Mesenchymal stem cell (in vitro differentiated cells and primary cell): ENCODE measurements around the gene SELENBP1.

Experiments used
- DNase-seq: peaks from one replicate; pipeline ENCODE4 v3.0.0-alpha.2; 2013
- H2AFZ ChIP-seq: one replicate; pipeline ENCODE4 v1.6.1; 2013; ENCODE audit warnings: low read depth, mild to moderate bottlenecking, control low read depth, inconsistent platforms, low read length, moderate library complexity
- H2AK5ac ChIP-seq: 2 replicates; pipeline ENCODE4 v1.6.1; 2013; ENCODE audit warnings: low read length, moderate library complexity, mild to moderate bottlenecking, inconsistent platforms; ENCODE audit not compliant: severe bottlenecking
- H2BK120ac ChIP-seq: one replicate; pipeline ENCODE4 v1.6.1; 2013; ENCODE audit warnings: low read depth, mild to moderate bottlenecking, inconsistent platforms, low read length, moderate library complexity
- H2BK12ac ChIP-seq, 2 experiments: one replicate each; pipeline ENCODE4 v1.6.1; 2013; ENCODE audit warnings: inconsistent platforms in 2 of 2, low read length in 2 of 2, mild to moderate bottlenecking in 2 of 2, moderate library complexity in 2 of 2, control low read depth in 1 of 2
- H2BK15ac ChIP-seq: one replicate; pipeline ENCODE4 v1.6.1; 2013; ENCODE audit warnings: mild to moderate bottlenecking, low read depth, inconsistent platforms; ENCODE audit not compliant: poor library complexity, severe bottlenecking
- H2BK5ac ChIP-seq: 2 replicates; pipeline ENCODE4 v1.6.1; 2013; ENCODE audit warnings: low read depth, mild to moderate bottlenecking, low read length, control low read depth, inconsistent platforms; ENCODE audit not compliant: poor library complexity, severe bottlenecking
- H3K14ac ChIP-seq, 2 experiments: one replicate each; pipeline ENCODE4 v1.6.1; 2013; ENCODE audit warnings: inconsistent platforms in 2 of 2, low read length in 2 of 2, control low read depth in 1 of 2, mild to moderate bottlenecking in 1 of 2, moderate library complexity in 1 of 2
- H3K18ac ChIP-seq, 2 experiments: one replicate each; pipeline ENCODE4 v1.6.1; 2013; ENCODE audit warnings: inconsistent platforms in 2 of 2, low read length in 2 of 2, control low read depth in 1 of 2, low read depth in 1 of 2, mild to moderate bottlenecking in 1 of 2
- H3K23ac ChIP-seq, 2 experiments: one replicate each; pipeline ENCODE4 v1.6.1; 2013; ENCODE audit warnings: inconsistent platforms in 2 of 2, low read length in 2 of 2, mild to moderate bottlenecking in 2 of 2, moderate library complexity in 2 of 2, control low read depth in 1 of 2
- H3K27ac ChIP-seq: 2 replicates; pipeline ENCODE4 v1.5.1; 2013; ENCODE audit warnings: mild to moderate bottlenecking, moderate library complexity, low read length, control low read depth, inconsistent platforms; ENCODE audit not compliant: poor library complexity, severe bottlenecking
- H3K27me3 ChIP-seq, 2 experiments: 2 replicates each; pipeline versions ENCODE4 v1.6.1 to v1.7.0; 2013; ENCODE audit warnings: low read length in 2 of 2, mild to moderate bottlenecking in 2 of 2, moderate library complexity in 2 of 2, control low read depth in 1 of 2, inconsistent platforms in 1 of 2; ENCODE audit not compliant: control insufficient read depth in 1 of 2, insufficient read depth in 1 of 2
- H3K36me3 ChIP-seq, 2 experiments: 2 replicates each; pipeline versions ENCODE4 v1.6.1 to v1.7.0; 2013; ENCODE audit warnings: low read length in 2 of 2, control low read depth in 1 of 2, inconsistent platforms in 1 of 2, low read depth in 1 of 2, mild to moderate bottlenecking in 1 of 2; ENCODE audit not compliant: insufficient read depth in 2 of 2, control insufficient read depth in 1 of 2
- H3K4ac ChIP-seq, 2 experiments: one replicate each; pipeline ENCODE4 v1.6.1; 2013; ENCODE audit warnings: inconsistent platforms in 2 of 2, low read length in 2 of 2, mild to moderate bottlenecking in 2 of 2, moderate library complexity in 2 of 2, control low read depth in 1 of 2, low read depth in 1 of 2
- H3K4me1 ChIP-seq: 2 replicates; pipeline ENCODE4 v1.6.1; 2013; ENCODE audit warnings: low read depth, low read length, control low read depth; ENCODE audit not compliant: control insufficient read depth, insufficient read depth
- H3K4me2 ChIP-seq: 2 replicates; pipeline ENCODE4 v1.6.1; 2013; ENCODE audit warnings: low read length, mild to moderate bottlenecking, inconsistent platforms; ENCODE audit not compliant: poor library complexity, severe bottlenecking
- H3K4me3 ChIP-seq, 2 experiments: 2 replicates each; pipeline versions ENCODE4 v1.5.1 to v1.7.0; 2013; ENCODE audit warnings: low read length in 2 of 2, mild to moderate bottlenecking in 2 of 2, control low read depth in 1 of 2, low read depth in 1 of 2; ENCODE audit not compliant: insufficient read depth in 1 of 2
- H3K79me1 ChIP-seq: replicated peaks from 2 replicates; pipeline ENCODE4 v1.6.1; 2013; ENCODE audit warnings: mild to moderate bottlenecking, control low read depth, low read length, inconsistent platforms; ENCODE audit not compliant: poor library complexity, severe bottlenecking
- H3K9ac ChIP-seq: 2 replicates; pipeline ENCODE4 v1.7.0; 2013; ENCODE audit warnings: mild to moderate bottlenecking, low read length, moderate library complexity
- H3K9me3 ChIP-seq: 2 replicates; pipeline ENCODE4 v1.7.0; 2013; ENCODE audit warnings: mild to moderate bottlenecking, low read length; ENCODE audit not compliant: control insufficient read depth
- H4K8ac ChIP-seq: one replicate; pipeline ENCODE4 v1.6.1; 2013; ENCODE audit warnings: inconsistent platforms, mild to moderate bottlenecking, low read length, moderate library complexity
- H4K91ac ChIP-seq: one replicate; pipeline ENCODE4 v1.6.1; 2013; ENCODE audit warnings: mild to moderate bottlenecking, low read length, inconsistent platforms
- WGBS: methylation state at CpG from one replicate; pipeline ENCODE4 v1.1.7; 2013; ENCODE audit warnings: mixed read lengths; 5-methylcytosine and 5-hydroxymethylcytosine counted together

Gene SELENBP1

GRCh38 chr1:151327903-151328674, 44.4 kb downstream of the SELENBP1 start:
- peaks cover 8% of the 10 kb centered on the region for H3K4me1 ChIP-seq
- H3K4ac ChIP-seq, result peak overlapping the region; percentile 49 to 84
- no peak overlapping the region for H2BK120ac ChIP-seq
- peak overlapping the region; percentile 90 for H4K8ac ChIP-seq
- peak overlapping the region; percentile 44 for H4K91ac ChIP-seq
- H2BK12ac ChIP-seq, result no peak overlapping the region
- peak overlapping the region; percentile 76 for H2AFZ ChIP-seq
- H3K23ac ChIP-seq, result peak overlapping the region in 1 of 2 experiments; percentile 67
- H3K9me3 ChIP-seq, result no peaks in the 10 kb centered on the region
- peak overlapping the region; percentile 54 to 56 for H3K18ac ChIP-seq
- peaks cover 9 to 26% of the 10 kb centered on the region in 2 experiments for H3K36me3 ChIP-seq
- H3K79me1 ChIP-seq, result no peaks in the 10 kb centered on the region
- no peaks in the 10 kb centered on the region for H3K27me3 ChIP-seq
- peak overlapping the region; percentile 100 for H3K9ac ChIP-seq
- no peak overlapping the region for H2AK5ac ChIP-seq
- no peak overlapping the region for H2BK5ac ChIP-seq
- 36% methylated on average over 31 of the region's 34 CpGs for WGBS
- H3K4me3 ChIP-seq, result peak overlapping the region; percentile 41 to 94
- no peak for DNase-seq
- H2BK15ac ChIP-seq, result no peak overlapping the region
- H3K27ac ChIP-seq, result peak overlapping the region; percentile 32
- peak overlapping the region; percentile 72 for H3K4me2 ChIP-seq
- peak overlapping the region in 1 of 2 experiments; percentile 74 for H3K14ac ChIP-seq

GRCh38 chr1:151327223-151327902, 45.1 kb downstream of the SELENBP1 start, which contains the start of gene PI4KB:
Gene PI4KB (minus strand): TSS chr1:151327416. CDS start chr1:151316481, 10,935 bp downstream.
- H3K23ac ChIP-seq, result peak within 1 kb of the TSS in 1 of 2 experiments; percentile 67
- H3K18ac ChIP-seq, result peak within 1 kb of the TSS; percentile 62 to 84
- peak within 1 kb of the TSS; percentile 90 for H4K8ac ChIP-seq
- peak within 1 kb of the TSS; percentile 83 to 94 for H3K4me3 ChIP-seq
- H3K27ac ChIP-seq, result peak within 1 kb of the TSS; percentile 94
- peak within 1 kb of the TSS; percentile 100 for H3K9ac ChIP-seq
- H2BK12ac ChIP-seq, result no peak within 1 kb of the TSS
- no peak within 1 kb of the TSS for H2AK5ac ChIP-seq
- H3K14ac ChIP-seq, result peak within 1 kb of the TSS in 1 of 2 experiments; percentile 74
- H2AFZ ChIP-seq, result peak within 1 kb of the TSS; percentile 76
- peak; percentile 99 for DNase-seq
- H3K36me3 ChIP-seq, result peaks cover 9 to 32% of the 10 kb centered on the region in 2 experiments
- peak within 1 kb of the TSS; percentile 68 for H2BK5ac ChIP-seq
- H3K4me2 ChIP-seq, result peak within 1 kb of the TSS; percentile 83
- no peaks in the 10 kb centered on the region for H3K9me3 ChIP-seq
- peaks cover 8% of the 10 kb centered on the region for H3K4me1 ChIP-seq
- H3K27me3 ChIP-seq, result no peaks in the 10 kb centered on the region
- under 1% methylated on average over 37 of the region's 40 CpGs for WGBS
- no peak within 1 kb of the TSS for H2BK15ac ChIP-seq
- peak within 1 kb of the TSS; percentile 49 to 84 for H3K4ac ChIP-seq
- peak within 1 kb of the TSS; percentile 2 for H2BK120ac ChIP-seq
- H4K91ac ChIP-seq, result peak within 1 kb of the TSS; percentile 72
- H3K79me1 ChIP-seq, result peaks cover 2% of the 10 kb centered on the region

- Histone ChIP-seq H3K9me3 (no peaks in the 10 kb centered on the region), H3K18ac (peak overlapping the region in 1 of 2 experiments; percentile 84), H3K23ac (no peak overlapping the region), H2BK120ac (peak overlapping the region; percentile 2), H2AK5ac (no peak overlapping the region), H3K14ac (no peak overlapping the region), H4K8ac (no peak overlapping the region), H3K4me1 (peaks cover 8% of the 10 kb centered on the region), H2AFZ (no peak overlapping the region), H2BK12ac (no peak overlapping the region), H3K27ac (peak overlapping the region; percentile 69), H3K4me3 (peak overlapping the region; percentile 83 to 94), H4K91ac (peak overlapping the region; percentile 72), H2BK5ac (no peak overlapping the region), H3K9ac (peak overlapping the region; percentile 100), H3K27me3 (no peaks in the 10 kb centered on the region), H3K4me2 (peak overlapping the region; percentile 83), H2BK15ac (no peak overlapping the region), H3K79me1 (peaks cover 7% of the 10 kb centered on the region), H3K36me3 (peaks cover 12 to 38% of the 10 kb centered on the region in 2 experiments), H3K4ac (peak overlapping the region in 1 of 2 experiments; percentile 74)
- 9% methylated on average over 8 of the region's 12 CpGs for WGBS
- DNase-seq, result peak; percentile 84
Observed at GRCh38 chr1:151326619-151327222, 45.8 kb downstream of the SELENBP1 start.
